GM23338 (cell line): ENCODE data around the gene PLCXD3. TPM values are rescaled to one million over a fixed set of nuclear protein-coding genes. Genes with fewer than 3 reads are reported as not detected.

Source experiments
- ATAC-seq: fragments of 200-7000 bp; cut with Tn5 transposase; 3 replicates; pipeline ENCODE4 v1.9.1; 2020
- DNase-seq: peaks from one replicate; pipeline ENCODE4 v3.0.0-alpha.2; 2015; ENCODE audit warnings: low spot score
- H2AFZ ChIP-seq: fragments of 200-600 bp; sonication (generic); 2 replicates; pipeline ENCODE4 v1.8.0; 2016; ENCODE audit warnings: antibody characterized with exemption, mild to moderate bottlenecking, moderate library complexity
- H3F3A ChIP-seq: fragments of 200-600 bp; sonication (generic); replicated peaks from 2 replicates; pipeline ENCODE4 v1.8.0; 2017; ENCODE audit warnings: antibody characterized with exemption, mixed run types, low read depth
- H3K27ac ChIP-seq: fragments of 200-600 bp; sonication (generic); 2 replicates; pipeline ENCODE4 v1.6.1; 2016; ENCODE audit warnings: low read depth
- H3K27me3 ChIP-seq: fragments of 200-600 bp; sonication (generic); 2 replicates; pipeline ENCODE4 v1.8.0; 2016; ENCODE audit warnings: mild to moderate bottlenecking, mixed run types, moderate library complexity; ENCODE audit not compliant: insufficient read depth
- H3K36me3 ChIP-seq: fragments of 200-600 bp; sonication (generic); 2 replicates; pipeline ENCODE4 v1.8.0; 2016; ENCODE audit warnings: mild to moderate bottlenecking; ENCODE audit not compliant: insufficient read depth
- H3K4me1 ChIP-seq: fragments of 200-600 bp; sonication (generic); 2 replicates; pipeline ENCODE4 v1.8.0; 2016; ENCODE audit warnings: mild to moderate bottlenecking, moderate library complexity; ENCODE audit not compliant: insufficient read depth
- H3K4me2 ChIP-seq: fragments of 200-600 bp; sonication (generic); 2 replicates; pipeline ENCODE4 v1.7.1; 2017; ENCODE audit warnings: mixed run types
- H3K4me3 ChIP-seq: fragments of 200-600 bp; sonication (generic); 2 replicates; pipeline ENCODE4 v1.6.1; 2016; ENCODE audit warnings: mixed run types
- H3K79me2 ChIP-seq: fragments of 200-600 bp; sonication (generic); replicated peaks from 2 replicates; pipeline ENCODE4 v1.8.0; 2017; ENCODE audit warnings: mild to moderate bottlenecking; ENCODE audit not compliant: insufficient read depth
- H3K9me2 ChIP-seq: fragments of 200-600 bp; sonication (generic); 2 replicates; pipeline ENCODE4 v1.8.0; 2017; ENCODE audit not compliant: insufficient read depth
- H4K20me1 ChIP-seq: fragments of 200-600 bp; sonication (generic); replicated peaks from 2 replicates; pipeline ENCODE4 v1.8.0; 2017; ENCODE audit warnings: mild to moderate bottlenecking; ENCODE audit not compliant: insufficient read depth
- H3K27ac Mint-ChIP-seq: 2 replicates; pipeline ENCODE4 v1.8.0; 2020; ENCODE audit warnings: inconsistent platforms, mild to moderate bottlenecking, moderate library complexity, mixed read lengths
- H3K27me3 Mint-ChIP-seq: 3 replicates; pipeline ENCODE4 v1.8.0; 2022; ENCODE audit warnings: low read depth, mild to moderate bottlenecking, moderate library complexity, mixed read lengths, inconsistent platforms; ENCODE audit not compliant: insufficient read depth, poor library complexity
- H3K36me3 Mint-ChIP-seq: 3 replicates; pipeline ENCODE4 v1.8.0; 2021; ENCODE audit warnings: low read depth, mild to moderate bottlenecking, inconsistent platforms, moderate library complexity, mixed read lengths
- H3K4me1 Mint-ChIP-seq: 3 replicates; pipeline ENCODE4 v1.8.0; 2020; ENCODE audit warnings: mild to moderate bottlenecking, inconsistent platforms, mixed read lengths
- H3K4me3 Mint-ChIP-seq: 3 replicates; pipeline ENCODE4 v1.8.0; 2021; ENCODE audit warnings: moderate library complexity, mild to moderate bottlenecking, inconsistent platforms, mixed read lengths
- H3K9me3 Mint-ChIP-seq: 3 replicates; pipeline ENCODE4 v1.8.0; 2020; ENCODE audit warnings: moderate library complexity, mild to moderate bottlenecking, inconsistent platforms, mixed read lengths
- CREB1 ChIP-seq: fragments of 250-450 bp; sonication (Bioruptor Pico); IDR thresholded peaks from 2 replicates; pipeline ENCODE4 v1.5.0; 2020; ENCODE audit warnings: low read depth, mild to moderate bottlenecking, moderate library complexity
- EZH2 ChIP-seq: fragments of 200-600 bp; sonication (generic); IDR thresholded peaks from one replicate; pipeline ENCODE4 v1.8.0; 2017; ENCODE audit warnings: antibody characterized with exemption, mild to moderate bottlenecking, low read depth; ENCODE audit not compliant: unreplicated experiment
- EZH2phosphoT487 ChIP-seq: fragments of 200-600 bp; sonication (generic); IDR thresholded peaks from one replicate; pipeline ENCODE4 v1.8.1; 2018; ENCODE audit warnings: antibody characterized with exemption; ENCODE audit not compliant: unreplicated experiment
- JUNB ChIP-seq: IDR thresholded peaks from one replicate; pipeline ENCODE4 v1.6.1; 2016; ENCODE audit warnings: antibody characterized with exemption; ENCODE audit not compliant: unreplicated experiment
- NANOG ChIP-seq: IDR thresholded peaks from 2 replicates; pipeline ENCODE4 v1.6.1; 2016; ENCODE audit warnings: antibody characterized with exemption, borderline replicate concordance
- POLR2AphosphoS5 ChIP-seq: IDR thresholded peaks from 2 replicates; pipeline ENCODE4 v1.6.1; 2016; ENCODE audit warnings: antibody characterized with exemption, low read depth
- STAT1 ChIP-seq: IDR thresholded peaks from one replicate; pipeline ENCODE4 v1.6.1; 2016; ENCODE audit warnings: antibody characterized with exemption; ENCODE audit not compliant: unreplicated experiment
- ZNF114 ChIP-seq: fragments of 250-450 bp; sonication (Bioruptor Pico); IDR thresholded peaks from 2 replicates; pipeline ENCODE4 v1.5.0; 2020; ENCODE audit warnings: mild to moderate bottlenecking, moderate library complexity
- ZNF331 ChIP-seq: fragments of 250-450 bp; sonication (Bioruptor Pico); IDR thresholded peaks from 2 replicates; pipeline ENCODE4 v1.5.0; 2020; ENCODE audit warnings: low read depth, mild to moderate bottlenecking, moderate library complexity
- polyA plus RNA-seq: library from polyadenylated mRNA; unstranded; fragments of >200 nt; fragmentation: Nextera tagmentation; extraction: Ambion mirVana; gene quantifications from 2 replicates; pipeline ENCODE4 v1.2.1, GENCODE V29; 2016
- total RNA-seq: library from RNA; depleted of rRNA; stranded (reverse); fragments of >200 nt; shearing (Covaris generic); gene quantifications from 2 replicates; pipeline ENCODE4 v1.2.3, GENCODE V29; 2014
- TF ChIP-seq, protein P1 (sequence below): IDR thresholded peaks from one replicate; pipeline ENCODE4 v1.6.1; 2018; ENCODE audit warnings: antibody characterized with exemption; ENCODE audit not compliant: unreplicated experiment
- TF ChIP-seq, protein P2 (sequence below): fragments of 250-450 bp; sonication (Bioruptor Pico); IDR thresholded peaks from 2 replicates; pipeline ENCODE4 v1.5.0; 2020; ENCODE audit warnings: mild to moderate bottlenecking, moderate library complexity
- TF ChIP-seq, protein P3 (sequence below): IDR thresholded peaks from 2 replicates; pipeline ENCODE4 v1.6.1; 2016; ENCODE audit warnings: antibody characterized with exemption
- TF ChIP-seq, protein P4 (sequence below), 2 experiments: fragments of 200-600 bp in 1 of 2; sonication (generic) in 1 of 2; conservative IDR thresholded peaks; 2 replicates each; pipeline versions ENCODE4 v1.5.1 to v1.6.1; 2016 to 2017; ENCODE audit warnings: antibody characterized with exemption in 2 of 2, low read depth in 2 of 2, mild to moderate bottlenecking in 2 of 2, moderate library complexity in 1 of 2

Gene PLCXD3
- total and polyA plus RNA-seq, 2 experiments from 2014 or later = 0.03 TPM

DNA sequence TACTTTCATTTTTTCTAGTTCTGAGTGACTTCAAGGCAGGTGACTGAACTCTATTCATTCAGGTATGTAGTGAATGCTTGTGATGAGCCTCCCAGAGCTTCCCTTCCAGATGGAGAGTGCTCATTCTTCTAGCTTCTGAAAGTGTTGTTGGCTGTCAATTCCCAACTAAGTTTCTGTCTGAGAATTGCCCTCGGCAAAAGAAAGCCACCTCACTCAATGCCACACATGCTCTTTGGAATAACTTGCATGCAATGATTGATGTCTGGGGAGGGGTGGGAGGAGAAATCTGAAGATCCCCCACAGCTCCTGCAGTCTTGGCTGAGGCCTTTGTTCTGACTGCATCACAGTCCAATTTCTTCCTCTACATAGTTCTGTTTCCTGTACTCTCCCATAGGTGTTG lies 173.9 kb downstream of the PLCXD3 start (continued):
- no peak for TF ChIP-seq EZH2

DNA sequence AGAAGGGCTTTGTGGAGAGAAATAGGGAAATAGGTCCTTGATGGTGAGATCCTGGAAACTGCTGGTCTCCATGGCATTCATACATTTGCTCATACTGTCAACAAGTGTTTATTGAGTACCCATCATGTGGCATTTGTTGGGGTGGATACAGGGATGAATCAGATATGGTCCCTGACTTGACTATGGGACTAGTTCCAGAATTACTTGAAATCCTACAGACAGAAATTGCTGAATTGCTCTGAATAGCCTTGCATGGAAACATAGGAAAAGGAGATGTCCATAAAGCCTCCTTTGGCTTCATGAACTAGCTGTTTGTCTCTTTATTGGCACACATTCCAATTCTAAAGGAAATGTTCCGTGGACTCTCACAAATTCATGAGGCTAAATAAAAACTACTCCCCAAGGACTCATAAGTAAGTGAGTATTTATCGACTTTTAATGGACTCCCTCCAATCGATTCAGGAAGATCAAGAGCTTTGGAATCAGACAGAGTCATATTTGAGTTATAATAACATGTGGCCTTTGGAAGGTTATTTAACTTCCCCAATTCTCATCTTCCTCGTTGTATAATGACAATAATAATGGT lies 174.7 kb downstream of the PLCXD3 start:
- no peaks in the 10 kb centered on the region for H3K36me3 ChIP-seq
- H3K27me3 ChIP-seq = no peaks in the 10 kb centered on the region
- H3K9me2 ChIP-seq = no peaks in the 10 kb centered on the region
- H3K27me3 Mint-ChIP-seq = peaks cover 3% of the 10 kb centered on the region
- H3K9me3 Mint-ChIP-seq = no peaks in the 10 kb centered on the region
- H3K27ac ChIP-seq = no peak overlapping the region
- no peak overlapping the region for H3K4me3 Mint-ChIP-seq
- no peaks in the 10 kb centered on the region for H3F3A ChIP-seq
- DNase-seq = no peak
- ATAC-seq = no peak
- TF ChIP-seq, protein P1, sequence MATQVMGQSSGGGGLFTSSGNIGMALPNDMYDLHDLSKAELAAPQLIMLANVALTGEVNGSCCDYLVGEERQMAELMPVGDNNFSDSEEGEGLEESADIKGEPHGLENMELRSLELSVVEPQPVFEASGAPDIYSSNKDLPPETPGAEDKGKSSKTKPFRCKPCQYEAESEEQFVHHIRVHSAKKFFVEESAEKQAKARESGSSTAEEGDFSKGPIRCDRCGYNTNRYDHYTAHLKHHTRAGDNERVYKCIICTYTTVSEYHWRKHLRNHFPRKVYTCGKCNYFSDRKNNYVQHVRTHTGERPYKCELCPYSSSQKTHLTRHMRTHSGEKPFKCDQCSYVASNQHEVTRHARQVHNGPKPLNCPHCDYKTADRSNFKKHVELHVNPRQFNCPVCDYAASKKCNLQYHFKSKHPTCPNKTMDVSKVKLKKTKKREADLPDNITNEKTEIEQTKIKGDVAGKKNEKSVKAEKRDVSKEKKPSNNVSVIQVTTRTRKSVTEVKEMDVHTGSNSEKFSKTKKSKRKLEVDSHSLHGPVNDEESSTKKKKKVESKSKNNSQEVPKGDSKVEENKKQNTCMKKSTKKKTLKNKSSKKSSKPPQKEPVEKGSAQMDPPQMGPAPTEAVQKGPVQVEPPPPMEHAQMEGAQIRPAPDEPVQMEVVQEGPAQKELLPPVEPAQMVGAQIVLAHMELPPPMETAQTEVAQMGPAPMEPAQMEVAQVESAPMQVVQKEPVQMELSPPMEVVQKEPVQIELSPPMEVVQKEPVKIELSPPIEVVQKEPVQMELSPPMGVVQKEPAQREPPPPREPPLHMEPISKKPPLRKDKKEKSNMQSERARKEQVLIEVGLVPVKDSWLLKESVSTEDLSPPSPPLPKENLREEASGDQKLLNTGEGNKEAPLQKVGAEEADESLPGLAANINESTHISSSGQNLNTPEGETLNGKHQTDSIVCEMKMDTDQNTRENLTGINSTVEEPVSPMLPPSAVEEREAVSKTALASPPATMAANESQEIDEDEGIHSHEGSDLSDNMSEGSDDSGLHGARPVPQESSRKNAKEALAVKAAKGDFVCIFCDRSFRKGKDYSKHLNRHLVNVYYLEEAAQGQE = no peak
- TF ChIP-seq CREB1 (CRISPR knock-in tag) (no peak), ZNF331 (CRISPR knock-in tag) (no peak), NANOG (no peak), EZH2phosphoT487 (no peak), STAT1 (no peak), ZNF114 (CRISPR knock-in tag) (no peak), POLR2AphosphoS5 (no peak), JUNB (no peak), EZH2 (no peak)
- TF ChIP-seq, protein P2, sequence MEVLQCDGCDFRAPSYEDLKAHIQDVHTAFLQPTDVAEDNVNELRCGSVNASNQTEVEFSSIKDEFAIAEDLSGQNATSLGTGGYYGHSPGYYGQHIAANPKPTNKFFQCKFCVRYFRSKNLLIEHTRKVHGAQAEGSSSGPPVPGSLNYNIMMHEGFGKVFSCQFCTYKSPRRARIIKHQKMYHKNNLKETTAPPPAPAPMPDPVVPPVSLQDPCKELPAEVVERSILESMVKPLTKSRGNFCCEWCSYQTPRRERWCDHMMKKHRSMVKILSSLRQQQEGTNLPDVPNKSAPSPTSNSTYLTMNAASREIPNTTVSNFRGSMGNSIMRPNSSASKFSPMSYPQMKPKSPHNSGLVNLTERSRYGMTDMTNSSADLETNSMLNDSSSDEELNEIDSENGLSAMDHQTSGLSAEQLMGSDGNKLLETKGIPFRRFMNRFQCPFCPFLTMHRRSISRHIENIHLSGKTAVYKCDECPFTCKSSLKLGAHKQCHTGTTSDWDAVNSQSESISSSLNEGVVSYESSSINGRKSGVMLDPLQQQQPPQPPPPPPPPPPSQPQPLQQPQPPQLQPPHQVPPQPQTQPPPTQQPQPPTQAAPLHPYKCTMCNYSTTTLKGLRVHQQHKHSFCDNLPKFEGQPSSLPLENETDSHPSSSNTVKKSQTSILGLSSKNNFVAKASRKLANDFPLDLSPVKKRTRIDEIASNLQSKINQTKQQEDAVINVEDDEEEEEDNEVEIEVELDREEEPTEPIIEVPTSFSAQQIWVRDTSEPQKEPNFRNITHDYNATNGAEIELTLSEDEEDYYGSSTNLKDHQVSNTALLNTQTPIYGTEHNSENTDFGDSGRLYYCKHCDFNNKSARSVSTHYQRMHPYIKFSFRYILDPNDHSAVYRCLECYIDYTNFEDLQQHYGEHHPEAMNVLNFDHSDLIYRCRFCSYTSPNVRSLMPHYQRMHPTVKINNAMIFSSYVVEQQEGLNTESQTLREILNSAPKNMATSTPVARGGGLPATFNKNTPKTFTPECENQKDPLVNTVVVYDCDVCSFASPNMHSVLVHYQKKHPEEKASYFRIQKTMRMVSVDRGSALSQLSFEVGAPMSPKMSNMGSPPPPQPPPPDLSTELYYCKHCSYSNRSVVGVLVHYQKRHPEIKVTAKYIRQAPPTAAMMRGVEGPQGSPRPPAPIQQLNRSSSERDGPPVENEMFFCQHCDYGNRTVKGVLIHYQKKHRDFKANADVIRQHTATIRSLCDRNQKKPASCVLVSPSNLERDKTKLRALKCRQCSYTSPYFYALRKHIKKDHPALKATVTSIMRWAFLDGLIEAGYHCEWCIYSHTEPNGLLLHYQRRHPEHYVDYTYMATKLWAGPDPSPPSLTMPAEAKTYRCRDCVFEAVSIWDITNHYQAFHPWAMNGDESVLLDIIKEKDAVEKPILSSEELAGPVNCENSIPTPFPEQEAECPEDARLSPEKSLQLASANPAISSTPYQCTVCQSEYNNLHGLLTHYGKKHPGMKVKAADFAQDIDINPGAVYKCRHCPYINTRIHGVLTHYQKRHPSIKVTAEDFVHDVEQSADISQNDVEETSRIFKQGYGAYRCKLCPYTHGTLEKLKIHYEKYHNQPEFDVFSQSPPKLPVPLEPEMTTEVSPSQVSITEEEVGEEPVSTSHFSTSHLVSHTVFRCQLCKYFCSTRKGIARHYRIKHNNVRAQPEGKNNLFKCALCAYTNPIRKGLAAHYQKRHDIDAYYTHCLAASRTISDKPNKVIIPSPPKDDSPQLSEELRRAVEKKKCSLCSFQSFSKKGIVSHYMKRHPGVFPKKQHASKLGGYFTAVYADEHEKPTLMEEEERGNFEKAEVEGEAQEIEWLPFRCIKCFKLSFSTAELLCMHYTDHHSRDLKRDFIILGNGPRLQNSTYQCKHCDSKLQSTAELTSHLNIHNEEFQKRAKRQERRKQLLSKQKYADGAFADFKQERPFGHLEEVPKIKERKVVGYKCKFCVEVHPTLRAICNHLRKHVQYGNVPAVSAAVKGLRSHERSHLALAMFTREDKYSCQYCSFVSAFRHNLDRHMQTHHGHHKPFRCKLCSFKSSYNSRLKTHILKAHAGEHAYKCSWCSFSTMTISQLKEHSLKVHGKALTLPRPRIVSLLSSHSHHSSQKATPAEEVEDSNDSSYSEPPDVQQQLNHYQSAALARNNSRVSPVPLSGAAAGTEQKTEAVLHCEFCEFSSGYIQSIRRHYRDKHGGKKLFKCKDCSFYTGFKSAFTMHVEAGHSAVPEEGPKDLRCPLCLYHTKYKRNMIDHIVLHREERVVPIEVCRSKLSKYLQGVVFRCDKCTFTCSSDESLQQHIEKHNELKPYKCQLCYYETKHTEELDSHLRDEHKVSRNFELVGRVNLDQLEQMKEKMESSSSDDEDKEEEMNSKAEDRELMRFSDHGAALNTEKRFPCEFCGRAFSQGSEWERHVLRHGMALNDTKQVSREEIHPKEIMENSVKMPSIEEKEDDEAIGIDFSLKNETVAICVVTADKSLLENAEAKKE = no peak
- TF ChIP-seq, protein P3, sequence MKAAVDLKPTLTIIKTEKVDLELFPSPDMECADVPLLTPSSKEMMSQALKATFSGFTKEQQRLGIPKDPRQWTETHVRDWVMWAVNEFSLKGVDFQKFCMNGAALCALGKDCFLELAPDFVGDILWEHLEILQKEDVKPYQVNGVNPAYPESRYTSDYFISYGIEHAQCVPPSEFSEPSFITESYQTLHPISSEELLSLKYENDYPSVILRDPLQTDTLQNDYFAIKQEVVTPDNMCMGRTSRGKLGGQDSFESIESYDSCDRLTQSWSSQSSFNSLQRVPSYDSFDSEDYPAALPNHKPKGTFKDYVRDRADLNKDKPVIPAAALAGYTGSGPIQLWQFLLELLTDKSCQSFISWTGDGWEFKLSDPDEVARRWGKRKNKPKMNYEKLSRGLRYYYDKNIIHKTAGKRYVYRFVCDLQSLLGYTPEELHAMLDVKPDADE = no peak
- TF ChIP-seq, protein P4, sequence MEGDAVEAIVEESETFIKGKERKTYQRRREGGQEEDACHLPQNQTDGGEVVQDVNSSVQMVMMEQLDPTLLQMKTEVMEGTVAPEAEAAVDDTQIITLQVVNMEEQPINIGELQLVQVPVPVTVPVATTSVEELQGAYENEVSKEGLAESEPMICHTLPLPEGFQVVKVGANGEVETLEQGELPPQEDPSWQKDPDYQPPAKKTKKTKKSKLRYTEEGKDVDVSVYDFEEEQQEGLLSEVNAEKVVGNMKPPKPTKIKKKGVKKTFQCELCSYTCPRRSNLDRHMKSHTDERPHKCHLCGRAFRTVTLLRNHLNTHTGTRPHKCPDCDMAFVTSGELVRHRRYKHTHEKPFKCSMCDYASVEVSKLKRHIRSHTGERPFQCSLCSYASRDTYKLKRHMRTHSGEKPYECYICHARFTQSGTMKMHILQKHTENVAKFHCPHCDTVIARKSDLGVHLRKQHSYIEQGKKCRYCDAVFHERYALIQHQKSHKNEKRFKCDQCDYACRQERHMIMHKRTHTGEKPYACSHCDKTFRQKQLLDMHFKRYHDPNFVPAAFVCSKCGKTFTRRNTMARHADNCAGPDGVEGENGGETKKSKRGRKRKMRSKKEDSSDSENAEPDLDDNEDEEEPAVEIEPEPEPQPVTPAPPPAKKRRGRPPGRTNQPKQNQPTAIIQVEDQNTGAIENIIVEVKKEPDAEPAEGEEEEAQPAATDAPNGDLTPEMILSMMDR (conservative IDR thresholded peaks at IDR 0.05; ENCODE audit: low read depth in 2 of 2) = no peak
- no peaks in the 10 kb centered on the region for H3K79me2 ChIP-seq
- H3K4me3 ChIP-seq = no peak overlapping the region
- peaks cover 11% of the 10 kb centered on the region; the same call in 1 of the 2 replicates for H3K4me1 ChIP-seq
- H3K27ac Mint-ChIP-seq = no peak overlapping the region
- no peak overlapping the region for H3K4me2 ChIP-seq
- peaks cover 12% of the 10 kb centered on the region for H3K4me1 Mint-ChIP-seq
- no peak overlapping the region for H2AFZ ChIP-seq
- no peaks in the 10 kb centered on the region for H4K20me1 ChIP-seq
- H3K36me3 Mint-ChIP-seq = no peaks in the 10 kb centered on the region
